Heart left ventricle (tissue), 16 donors: Measurements from ENCODE around the gene GIPC3. TPM values are rescaled to one million over a fixed set of nuclear protein-coding genes. Genes with fewer than 3 reads are reported as not detected.
A peak's percentile ranks its signal among the peaks of the same experiment; 100 is the strongest.

Source experiments
- ATAC-seq, 4 donors: fragments of 200-7000 bp; cut with Tn5 transposase; one replicate each; pipeline ENCODE4 v1.9.1; 2020 to 2022; ENCODE audit warnings: moderate library complexity in 4 of 4, mild to moderate bottlenecking in 3 of 4, moderate number of reproducible peaks in 1 of 4
- DNase-seq, 5 donors: peaks; one replicate each; pipeline ENCODE4 v3.0.0-alpha.2; 2020
- H3K27ac ChIP-seq, 12 donors: fragments of 200-600 bp; sonication (generic) in 4 of 12; one replicate each; pipeline versions ENCODE4 v1.5.0 to v1.8.0; 2016 to 2022; ENCODE audit warnings: mild to moderate bottlenecking in 2 of 12
- H3K27me3 ChIP-seq, 9 donors: fragments of 200-600 bp; sonication (generic) in 2 of 9; one replicate each; pipeline versions ENCODE4 v1.5.1 to v1.8.0; 2016 to 2022; ENCODE audit warnings: mild to moderate bottlenecking in 3 of 9
- H3K36me3 ChIP-seq, 9 donors: fragments of 200-600 bp; sonication (generic) in 2 of 9; one replicate each; pipeline versions ENCODE4 v1.5.0 to v1.8.0; 2018 to 2022; ENCODE audit warnings: mild to moderate bottlenecking in 2 of 9
- H3K4me1 ChIP-seq, 12 donors: fragments of 200-600 bp; sonication (generic) in 4 of 12; one replicate each; pipeline versions ENCODE4 v1.5.0 to v1.8.0; 2016 to 2022; ENCODE audit warnings: mild to moderate bottlenecking in 3 of 12
- H3K4me3 ChIP-seq, 12 donors: fragments of 200-600 bp; sonication (generic) in 4 of 12; one replicate each; pipeline versions ENCODE4 v1.5.0 to v1.8.0; 2017 to 2022; ENCODE audit warnings: mild to moderate bottlenecking in 9 of 12, moderate library complexity in 4 of 12
- H3K9me3 ChIP-seq, 12 donors: fragments of 200-600 bp; sonication (generic) in 4 of 12; one replicate each; pipeline versions ENCODE4 v1.5.0 to v1.8.0; 2016 to 2022; ENCODE audit warnings: mild to moderate bottlenecking in 1 of 12
- CTCF ChIP-seq, 12 donors: fragments of 200-600 bp; sonication (generic) in 4 of 12; IDR thresholded peaks; one replicate each; pipeline versions ENCODE4 v1.5.0 to v1.8.0; 2018 to 2022; ENCODE audit warnings: antibody characterized with exemption in 12 of 12, mild to moderate bottlenecking in 5 of 12
- POLR2A ChIP-seq, 2 donors: fragments of 450-650 bp; IDR thresholded peaks; one replicate each; pipeline ENCODE4 v1.6.1; 2017; ENCODE audit warnings: antibody characterized with exemption in 2 of 2, mild to moderate bottlenecking in 2 of 2, moderate library complexity in 2 of 2
- WGBS, 4 donors: extraction: QIAGEN DNeasy Blood & Tissue Kit in 2 of 4; methylation state at CpG; one replicate each; pipeline versions ENCODE4 v1.1.5 to v1.1.7; 2013 to 2018; 5-methylcytosine and 5-hydroxymethylcytosine counted together
- intact Hi-C, 10 donors: fragments of 100-400 bp; cut with DNase I; formaldehyde crosslinking; loops; one replicate each; pipeline versions ENCODE4 v1.11.1 to v1.14.2; 2022
- long read RNA-seq, 3 donors: library from polyadenylated mRNA; unstranded; transcript quantifications; one replicate each; pipeline ENCODE4 v2.0.0, GENCODE V29; 2020 to 2021
- polyA plus RNA-seq, 2 donors: library from polyadenylated mRNA; stranded (reverse); fragments of 200-250 nt; gene quantifications; one replicate each; pipeline ENCODE4 v1.2.3, GENCODE V29; 2013
- total RNA-seq, 9 donors: library from RNA; depleted of rRNA in 2 of 9; stranded (reverse); fragments of >200 nt in 2 of 9; fragmentation: NEBNext Ultra II Directional in 3 of 9; extraction: Animal tissue kit (Norgen Biotek cat#: 25700) in 3 of 9; gene quantifications; one replicate each; pipeline versions ENCODE4 v1.1.0 to v1.2.4, GENCODE V29; 2016 to 2023
- donor health status: ischemic (EF 13 %, LVEDD 7.1; RV severe dilation, severe dysfunction).
- donor health status: healthy with polysubstance abuse.
- donor health status: DM: no; HTN: yes; CAD: no.
- donor health status: DM: no; HTN: no; CAD: no.
- donor health status: ischemic (EF 25% LVEDD 6.9; RV normal size, moderate dysfunction).
- donor health status: ischemic (EF 25% LVEDD 5.7; RV mildly dilated, moderate dysfunction).
- donor health status: healthy.
- donor health status: DM: yes; HTN: yes; CAD: no.
- donor health status: ischemic (EF 35%, LVEDD 5.7; RV mildly dilated, moderate dysfunction).
- donor health status: nonischemic (EF 11% LVEDD 7.7; RV severe dilation, severe dysfunction).
- donor health status: DM: yes; HTN: yes; CAD: no.
- donor health status: PGD.
- donor health status: ischemic (EF 29% LVEDD 5.4; RV normal size, mild dysfunction).
- donor health status: nonischemic (EF 23%, LVEDD 6.1; RV moderate dilation, normal function).

The GIPC3 gene
- total RNA-seq: 1 to 10 TPM in 8 of 9 donors, under 1 TPM in 1; 1.00 to 3.3 (median 2.1) TPM
- 1 to 10 TPM; 1.2 TPM for polyA plus RNA-seq
- long read RNA-seq, donor 1: 0 reads
- long read RNA-seq, donor 2: 0 reads
- long read RNA-seq, donor 3: 0 reads

DNA sequence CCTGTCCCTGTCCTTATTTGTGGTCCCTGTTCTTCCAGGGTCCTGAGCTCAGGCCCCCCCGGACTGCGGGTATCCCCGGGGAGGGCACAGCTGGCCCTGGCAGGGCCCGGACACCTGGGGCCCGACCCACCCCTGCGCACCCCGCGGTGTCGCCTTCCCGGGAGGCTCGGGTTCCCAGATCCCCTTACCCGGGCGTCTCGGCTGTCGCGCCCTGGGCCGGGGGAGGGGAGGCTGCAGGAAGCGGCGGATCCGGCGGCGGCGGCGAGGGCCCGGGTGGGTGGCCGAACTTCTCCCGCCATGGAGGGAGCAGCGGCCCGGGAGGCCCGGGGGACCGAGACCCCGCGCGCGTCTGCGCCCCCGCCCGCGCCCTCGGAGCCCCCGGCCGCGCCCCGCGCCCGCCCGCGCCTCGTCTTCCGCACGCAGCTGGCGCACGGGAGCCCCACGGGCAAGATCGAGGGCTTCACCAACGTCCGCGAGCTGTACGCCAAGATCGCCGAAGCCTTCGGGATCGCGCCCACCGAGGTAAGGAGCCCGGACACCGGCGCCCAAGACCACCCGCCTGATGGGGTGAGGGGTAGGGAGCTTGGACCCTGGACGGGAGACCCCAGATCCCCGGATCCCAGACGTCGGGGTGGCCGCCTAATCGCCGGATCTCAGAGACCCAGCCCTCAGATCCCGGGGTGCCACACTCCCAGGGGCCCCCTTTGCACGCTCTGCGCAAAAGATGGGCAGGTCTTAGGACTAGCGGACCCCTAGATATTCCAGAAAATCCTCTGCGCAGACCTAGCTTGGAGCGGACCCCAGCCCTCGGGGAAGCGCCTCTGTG, at the start of gene GIPC3:
Gene GIPC3 (plus strand): TSS at position 178 of the 826 bp plus-strand sequence. CDS start 120 bp downstream, at position 298.
- H3K4me3 ChIP-seq: peak within 1 kb of the TSS; percentile 21 to 65 (median 56)
- intact Hi-C loops: loop anchor here in 6 of 10 donors (1.0 to 2.0 kb wide), 2 partner anchors 33 kb away; no protein-coding TSS in a partner anchor
- no peaks in the 10 kb centered on the region for H3K36me3 ChIP-seq
- TF ChIP-seq POLR2A (IDR thresholded peaks at IDR 0.05) (no peak), CTCF (IDR thresholded peaks at IDR 0.05) (no peak)
- H3K27ac ChIP-seq: peak within 1 kb of the TSS in 5 of 12 donors; percentile 27 to 65 (median 46)
- no peaks in the 10 kb centered on the region for H3K9me3 ChIP-seq
- ATAC-seq (no peak), DNase-seq (no peak)
- WGBS, 4 donors: 4 to 8% (median 5%) methylated on average over 4 to 84 of the region's 84 CpGs
- peaks cover 0 to 30% (median 11%) of the 10 kb centered on the region in 9 donors for H3K27me3 ChIP-seq
- peaks cover 0 to 22% (median under 1%) of the 10 kb centered on the region in 12 donors for H3K4me1 ChIP-seq

DNA sequence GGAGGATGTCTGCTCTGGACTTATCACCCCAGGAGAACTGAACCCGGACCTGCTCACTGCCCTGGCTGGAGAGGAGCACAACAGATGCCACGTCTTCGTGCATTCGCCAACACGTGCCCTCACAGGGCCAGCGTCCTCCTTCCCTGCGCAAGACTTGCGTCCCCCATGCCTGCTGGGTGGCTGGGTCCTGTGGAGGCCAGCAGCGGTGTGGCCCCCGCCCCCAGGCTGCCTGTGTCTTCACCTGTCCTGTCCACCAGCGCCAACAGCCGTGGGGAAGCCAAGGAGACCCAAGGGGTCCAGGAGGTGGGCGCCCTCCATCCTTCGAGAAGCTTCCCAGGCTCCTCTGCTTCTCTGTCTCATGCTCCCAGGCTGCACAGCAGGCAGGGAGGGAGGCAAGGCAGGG, 49.7 kb upstream of the GIPC3 start:
- ATAC-seq: no peak
- Histone ChIP-seq H3K4me3 (no peak overlapping the region), H3K27ac (no peak overlapping the region), H3K36me3 (peaks cover 0 to 67% (median 59%) of the 10 kb centered on the region in 9 donors), H3K9me3 (no peaks in the 10 kb centered on the region), H3K27me3 (no peaks in the 10 kb centered on the region), H3K4me1 (peaks cover 0 to 9% (median 0%) of the 10 kb centered on the region in 12 donors)
- WGBS, 4 donors: 94 to 100% (median 96%) methylated on average over 7 to 14 of the region's 14 CpGs
- no peak for DNase-seq
- intact Hi-C loops: no loop called here
- no peak for TF ChIP-seq CTCF (IDR thresholded peaks at IDR 0.05)

- Histone ChIP-seq H3K27ac (peak overlapping the region in 3 of 12 donors; percentile 17 to 46 (median 29)), H3K27me3 (no peaks in the 10 kb centered on the region), H3K9me3 (no peaks in the 10 kb centered on the region), H3K4me1 (peaks cover 0 to 9% (median 0%) of the 10 kb centered on the region in 12 donors), H3K4me3 (no peak overlapping the region), H3K36me3 (peaks cover 0 to 63% (median 55%) of the 10 kb centered on the region in 9 donors)
- DNase-seq (no peak), ATAC-seq (no peak)
- TF ChIP-seq POLR2A (IDR thresholded peaks at IDR 0.05): no peak
- WGBS, 4 donors: 66 to 90% (median 87%) methylated on average over 5 to 10 of the region's 10 CpGs
- intact Hi-C loops: no loop called here
Observed at GRCh38 chr19:3535981-3536380, 49.3 kb upstream of the GIPC3 start.

- Histone ChIP-seq H3K4me1 (peaks cover 0 to 9% (median 0%) of the 10 kb centered on the region in 12 donors), H3K27me3 (no peaks in the 10 kb centered on the region), H3K9me3 (no peaks in the 10 kb centered on the region), H3K27ac (peak overlapping the region in 6 of 12 donors; percentile 17 to 46 (median 26)), H3K36me3 (peaks cover 0 to 57% (median 49%) of the 10 kb centered on the region in 9 donors), H3K4me3 (no peak overlapping the region)
- intact Hi-C loops: no loop called here
- 74 to 86% (median 83%) methylated on average over 20 to 27 of the region's 27 CpGs for WGBS, 4 donors
- ATAC-seq: peak; percentile 29 to 46 (median 44)
- TF ChIP-seq CTCF (IDR thresholded peaks at IDR 0.05): no peak
- TF ChIP-seq POLR2A (IDR thresholded peaks at IDR 0.05): no peak
- peak in 1 of 5 donors; percentile 67 for DNase-seq
Observed at GRCh38 chr19:3536429-3537100, 48.7 kb upstream of the GIPC3 start.
